Gastroesophageal sphincter (tissue), 4 donors: ENCODE data around the gene APOBEC3A. TPM values are rescaled to one million over a fixed set of nuclear protein-coding genes. Genes with fewer than 3 reads are reported as not detected.

Experiments used
- ATAC-seq: fragments of 150-250 bp; one replicate; pipeline ENCODE4 v1.9.1; 2016; ENCODE audit warnings: mild to moderate bottlenecking, moderate library complexity
- H3K27ac ChIP-seq, 4 donors: fragments of 200-600 bp; sonication (generic) in 3 of 4; 1 replicate in 3 of 4; 2 replicates in 1 of 4; pipeline ENCODE4 v1.5.1; 2016 to 2019
- H3K27me3 ChIP-seq: fragments of 200-600 bp; sonication (generic); one replicate; pipeline ENCODE4 v1.5.1; 2019
- H3K36me3 ChIP-seq, 2 donors: fragments of 200-600 bp; sonication (generic); one replicate each; pipeline ENCODE4 v1.5.1; 2019; ENCODE audit warnings: control low read depth in 1 of 2
- H3K4me1 ChIP-seq, 3 donors: fragments of 200-600 bp; sonication (generic); 1 replicate in 2 of 3; 2 replicates in 1 of 3; pipeline ENCODE4 v1.5.1; 2016 to 2019; ENCODE audit warnings: control low read depth in 2 of 3
- H3K4me3 ChIP-seq, 2 donors: fragments of 200-600 bp; sonication (generic); one replicate each; pipeline ENCODE4 v1.5.1; 2019; ENCODE audit warnings: mild to moderate bottlenecking in 1 of 2, moderate library complexity in 1 of 2
- H3K9me3 ChIP-seq, 3 donors: fragments of 200-600 bp; sonication (generic); one replicate each; pipeline ENCODE4 v1.5.1; 2017 to 2019; ENCODE audit warnings: control low read depth in 2 of 3
- EP300 ChIP-seq: sonication (generic); formaldehyde crosslinking; IDR thresholded peaks from one replicate; pipeline ENCODE4 v1.6.1; 2017; ENCODE audit warnings: antibody characterized with exemption, mild to moderate bottlenecking
- POLR2A ChIP-seq, 2 donors: fragments of 450-650 bp; IDR thresholded peaks; one replicate each; pipeline ENCODE4 v1.6.1; 2017; ENCODE audit warnings: antibody characterized with exemption in 2 of 2, mild to moderate bottlenecking in 2 of 2, moderate library complexity in 1 of 2
- POLR2AphosphoS5 ChIP-seq: sonication (generic); formaldehyde crosslinking; IDR thresholded peaks from one replicate; pipeline ENCODE4 v1.6.1; 2017; ENCODE audit warnings: antibody characterized with exemption
- WGBS, 2 donors: methylation state at CpG; one replicate each; pipeline ENCODE4 v1.1.5; 2018; ENCODE audit warnings: low coverage in 1 of 2; 5-methylcytosine and 5-hydroxymethylcytosine counted together
- total RNA-seq, 4 donors: library from RNA; depleted of rRNA; stranded (reverse); fragments of >200 nt; gene quantifications; one replicate each; pipeline ENCODE4 v1.1.0, GENCODE V29; 2016
- TF ChIP-seq, protein P1 (sequence below), 4 experiments: fragments of 200-600 bp in 2 of 4; fragments of 450-650 bp in 2 of 4; sonication (generic) in 1 of 4; IDR thresholded peaks; one replicate each; pipeline ENCODE4 v1.5.1; 2017 to 2019; ENCODE audit warnings: antibody characterized with exemption in 4 of 4, mild to moderate bottlenecking in 2 of 4, moderate library complexity in 2 of 4

Gene APOBEC3A
- total RNA-seq, 4 donors from 2014 or later = 0.35 to 4.4 TPM; not detected in 2

DNA sequence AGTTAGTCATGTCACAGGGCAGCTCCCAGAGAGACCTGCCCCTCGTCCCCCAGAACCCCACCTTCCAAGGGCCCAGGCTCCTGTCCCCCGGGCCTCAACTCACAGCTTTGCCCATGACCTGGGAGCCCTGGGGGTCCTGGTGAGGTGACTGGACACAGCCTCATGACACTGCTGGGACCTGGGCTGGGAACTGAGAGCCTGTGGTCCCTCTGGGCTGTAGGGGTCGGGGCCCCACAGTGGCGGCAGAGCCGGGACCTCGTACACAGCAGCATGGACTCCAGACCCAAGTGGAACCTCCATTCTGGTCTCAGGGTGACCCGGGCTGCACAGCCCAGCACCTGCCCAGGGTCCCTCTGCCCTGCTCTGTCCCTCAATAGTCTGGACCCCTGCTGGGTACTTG is 6.9 kb downstream of the APOBEC3A start:
- TF ChIP-seq, protein P1, sequence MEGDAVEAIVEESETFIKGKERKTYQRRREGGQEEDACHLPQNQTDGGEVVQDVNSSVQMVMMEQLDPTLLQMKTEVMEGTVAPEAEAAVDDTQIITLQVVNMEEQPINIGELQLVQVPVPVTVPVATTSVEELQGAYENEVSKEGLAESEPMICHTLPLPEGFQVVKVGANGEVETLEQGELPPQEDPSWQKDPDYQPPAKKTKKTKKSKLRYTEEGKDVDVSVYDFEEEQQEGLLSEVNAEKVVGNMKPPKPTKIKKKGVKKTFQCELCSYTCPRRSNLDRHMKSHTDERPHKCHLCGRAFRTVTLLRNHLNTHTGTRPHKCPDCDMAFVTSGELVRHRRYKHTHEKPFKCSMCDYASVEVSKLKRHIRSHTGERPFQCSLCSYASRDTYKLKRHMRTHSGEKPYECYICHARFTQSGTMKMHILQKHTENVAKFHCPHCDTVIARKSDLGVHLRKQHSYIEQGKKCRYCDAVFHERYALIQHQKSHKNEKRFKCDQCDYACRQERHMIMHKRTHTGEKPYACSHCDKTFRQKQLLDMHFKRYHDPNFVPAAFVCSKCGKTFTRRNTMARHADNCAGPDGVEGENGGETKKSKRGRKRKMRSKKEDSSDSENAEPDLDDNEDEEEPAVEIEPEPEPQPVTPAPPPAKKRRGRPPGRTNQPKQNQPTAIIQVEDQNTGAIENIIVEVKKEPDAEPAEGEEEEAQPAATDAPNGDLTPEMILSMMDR (IDR thresholded peaks at IDR 0.05) = no peak
- TF ChIP-seq POLR2AphosphoS5 (no peak), POLR2A (IDR thresholded peaks at IDR 0.05) (no peak), EP300 (no peak)
- Histone ChIP-seq H3K27ac (no peak overlapping the region), H3K36me3 (no peaks in the 10 kb centered on the region), H3K4me1 (no peaks in the 10 kb centered on the region), H3K27me3 (no peaks in the 10 kb centered on the region), H3K9me3 (no peaks in the 10 kb centered on the region), H3K4me3 (no peak overlapping the region)
- no CpG with 5 or more reads among the region's 7 CpGs for WGBS, 2 donors
- no peak for ATAC-seq

DNA sequence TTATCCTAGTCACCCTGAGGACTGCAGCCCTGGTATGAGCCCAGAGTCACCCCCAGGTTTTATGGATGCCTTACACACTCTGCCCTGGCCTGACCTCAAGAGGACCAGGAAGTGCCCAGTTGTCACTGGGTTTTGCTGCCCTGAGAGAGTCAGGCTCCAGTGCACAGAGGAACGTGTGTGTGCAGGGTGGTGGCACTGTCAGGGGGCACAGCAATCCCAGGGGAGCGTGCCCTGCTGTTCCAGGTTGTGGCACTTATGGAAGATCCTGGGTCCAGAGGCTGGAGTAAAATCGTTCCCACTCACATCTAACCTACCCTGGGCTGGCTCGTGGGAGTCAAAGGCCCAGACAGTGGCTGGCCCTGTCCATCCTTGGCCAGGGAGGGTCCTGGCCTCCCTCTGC is 7.6 kb downstream of the APOBEC3A start:
- Histone ChIP-seq H3K27ac (no peak overlapping the region), H3K4me1 (no peaks in the 10 kb centered on the region), H3K9me3 (no peaks in the 10 kb centered on the region), H3K27me3 (no peaks in the 10 kb centered on the region), H3K4me3 (no peak overlapping the region), H3K36me3 (no peaks in the 10 kb centered on the region)
- WGBS, 2 donors = 75% methylated on average over 2 of the region's 4 CpGs; no CpG with 5 or more reads in 1 of the 2 donors
- no peak for TF ChIP-seq EP300
- TF ChIP-seq, protein P1 (IDR thresholded peaks at IDR 0.05) = no peak
- no peak for TF ChIP-seq POLR2A (IDR thresholded peaks at IDR 0.05)
- no peak for TF ChIP-seq POLR2AphosphoS5
- no peak for ATAC-seq

DNA sequence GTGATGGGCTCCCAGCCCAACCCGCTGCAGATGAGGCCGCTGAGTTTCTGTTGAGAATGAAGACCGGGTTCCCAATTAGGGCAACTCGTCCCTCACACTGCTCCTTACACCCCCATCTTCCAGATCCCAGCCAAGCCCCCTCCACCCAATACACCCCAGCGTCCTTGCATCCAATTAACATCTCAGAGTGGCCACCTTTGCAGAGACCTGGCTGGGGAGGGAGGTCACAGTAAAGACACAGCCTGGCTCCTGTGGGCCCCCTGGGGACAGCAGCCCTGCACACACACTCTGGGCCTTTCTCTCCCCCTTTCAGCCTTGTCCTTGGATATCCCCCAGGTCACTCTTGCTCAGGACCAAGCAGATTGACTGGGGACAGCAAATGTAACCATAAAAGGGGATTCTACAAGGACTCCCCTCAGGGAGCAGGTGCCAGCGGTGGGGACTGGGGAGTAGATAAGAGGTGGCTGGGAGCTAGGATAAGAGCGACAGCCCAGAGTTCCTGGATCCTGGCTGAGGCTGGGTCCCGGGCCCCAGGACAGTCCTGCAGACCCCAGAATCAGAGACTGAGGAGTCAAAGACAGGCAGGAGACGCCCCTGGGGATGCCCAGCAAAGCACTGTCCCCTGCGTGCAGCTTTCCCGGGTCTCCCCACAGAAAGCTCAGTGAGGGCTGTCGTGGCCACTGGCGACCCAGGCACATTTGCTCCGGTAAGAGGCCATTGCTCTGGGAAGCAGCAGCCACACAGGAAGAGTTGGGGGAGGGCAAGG is 8.4 kb downstream of the APOBEC3A start:
- H3K4me1 ChIP-seq = no peaks in the 10 kb centered on the region
- H3K27me3 ChIP-seq = no peaks in the 10 kb centered on the region
- 91% methylated on average over 6 of the region's 14 CpGs; no CpG with 5 or more reads in 1 of the 2 donors for WGBS, 2 donors
- H3K9me3 ChIP-seq = no peaks in the 10 kb centered on the region
- no peak overlapping the region for H3K4me3 ChIP-seq
- no peak for ATAC-seq
- TF ChIP-seq POLR2AphosphoS5 = no peak
- TF ChIP-seq POLR2A (IDR thresholded peaks at IDR 0.05) = no peak
- no peak for TF ChIP-seq EP300
- TF ChIP-seq, protein P1 (IDR thresholded peaks at IDR 0.05) = no peak
- no peaks in the 10 kb centered on the region for H3K36me3 ChIP-seq
- H3K27ac ChIP-seq = no peak overlapping the region

DNA sequence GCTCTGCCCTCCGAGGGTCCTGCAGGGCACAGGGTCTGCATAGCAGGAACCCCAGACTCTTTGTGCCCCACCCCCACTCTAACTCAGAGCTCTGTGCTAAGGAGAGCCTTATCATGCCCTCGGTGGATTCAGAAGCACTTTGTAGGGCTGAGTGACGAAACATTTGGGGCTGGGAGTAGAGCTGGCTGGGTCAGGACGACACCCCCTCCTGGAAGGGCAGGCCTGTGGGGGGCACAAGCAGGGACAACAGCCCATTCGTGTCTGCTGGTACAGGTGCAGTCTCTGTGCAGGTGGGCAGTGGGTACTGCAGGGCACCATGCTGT is 8.9 kb downstream of the APOBEC3A start:
- WGBS, 2 donors = no CpG with 5 or more reads among the region's 5 CpGs
- Histone ChIP-seq H3K27me3 (no peaks in the 10 kb centered on the region), H3K4me1 (no peaks in the 10 kb centered on the region), H3K27ac (no peak overlapping the region), H3K9me3 (no peaks in the 10 kb centered on the region), H3K4me3 (no peak overlapping the region), H3K36me3 (no peaks in the 10 kb centered on the region)
- TF ChIP-seq EP300 (no peak), POLR2A (IDR thresholded peaks at IDR 0.05) (no peak), POLR2AphosphoS5 (no peak)
- TF ChIP-seq, protein P1 (IDR thresholded peaks at IDR 0.05) = no peak
- ATAC-seq = no peak

DNA sequence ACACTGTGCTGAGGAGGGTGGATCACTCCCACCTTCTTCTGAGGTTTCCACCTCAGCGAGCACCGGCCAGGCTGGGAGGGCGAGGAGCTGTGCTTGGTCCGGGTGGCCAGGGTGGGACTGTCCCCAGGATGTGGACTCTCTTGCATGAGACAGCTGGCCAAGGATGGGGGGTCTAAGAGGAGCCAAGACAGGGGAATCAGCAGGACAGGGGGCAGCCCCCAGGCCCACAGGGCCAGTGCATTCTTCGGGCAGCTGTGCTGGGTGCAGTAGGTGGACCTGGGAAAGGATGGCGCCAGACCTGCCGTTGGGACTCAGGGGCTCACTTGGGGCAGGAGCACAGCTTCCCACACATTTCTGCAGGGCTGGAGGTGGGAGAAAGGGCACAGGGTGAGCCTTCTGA is 9.5 kb downstream of the APOBEC3A start:
- H3K4me3 ChIP-seq = no peak overlapping the region
- no peaks in the 10 kb centered on the region for H3K9me3 ChIP-seq
- H3K27ac ChIP-seq = no peak overlapping the region
- TF ChIP-seq POLR2AphosphoS5 (no peak), POLR2A (IDR thresholded peaks at IDR 0.05) (no peak), EP300 (no peak)
- TF ChIP-seq, protein P1 (IDR thresholded peaks at IDR 0.05) = no peak
- no peak for ATAC-seq
- no CpG with 5 or more reads among the region's 7 CpGs for WGBS, 2 donors
- no peaks in the 10 kb centered on the region for H3K36me3 ChIP-seq
- no peaks in the 10 kb centered on the region for H3K27me3 ChIP-seq
- H3K4me1 ChIP-seq = no peaks in the 10 kb centered on the region
